ENCODE measurements around the gene NDUFA6. TPM values are rescaled to one million over a fixed set of nuclear protein-coding genes. Genes with fewer than 3 reads are reported as not detected.
A peak's percentile ranks its signal among the peaks of the same experiment; 100 is the strongest.

NDUFA6 gene
- total and polyA plus RNA-seq, 2 of the 13 experiments (the other 11 are each of a cell fraction or from before 2014, with no cell fraction given) = 68.5 to 87.8 TPM

- TF ChIP-seq FOXP4 (CRISPR knock-in tag; IDR thresholded peaks at IDR 0.05) (0 out of 2 replicates have a peak, but pooled peaks have one; percentile 43), ZSCAN20 (CRISPR knock-in tag; IDR thresholded peaks at IDR 0.05; ENCODE audit: borderline replicate concordance) (0 out of 2 replicates have a peak, but pooled peaks have one; percentile 24), ZNF337 (CRISPR knock-in tag; IDR thresholded peaks at IDR 0.05; ENCODE audit: borderline replicate concordance, low read depth) (peak; percentile 57; the same call in 1 of the 2 replicates), ZMAT5 (CRISPR knock-in tag; IDR thresholded peaks at IDR 0.05; ENCODE audit: borderline replicate concordance, low read depth) (no peak), ZNF597 (CRISPR knock-in tag; IDR thresholded peaks at IDR 0.05) (no peak), ZNF232 (CRISPR knock-in tag; IDR thresholded peaks at IDR 0.05; ENCODE audit: borderline replicate concordance) (peak; percentile 23; the same call in 1 of the 2 replicates), ZBTB25 (CRISPR knock-in tag; IDR thresholded peaks at IDR 0.05) (no peak; the same call in 1 of the 2 replicates), TCF7 (IDR thresholded peaks at IDR 0.05; ENCODE audit: low read depth) (no peak), AKNA (CRISPR knock-in tag; IDR thresholded peaks at IDR 0.05; ENCODE audit: borderline replicate concordance) (peak; percentile 69), THAP7 (CRISPR knock-in tag; IDR thresholded peaks at IDR 0.05) (0 out of 2 replicates have a peak, but pooled peaks have one; percentile 57), WIZ (CRISPR knock-in tag; IDR thresholded peaks at IDR 0.05) (0 out of 2 replicates have a peak, but pooled peaks have one; percentile 42), CBFB (CRISPR knock-in tag; IDR thresholded peaks at IDR 0.05) (peak; percentile 56), ZGPAT (CRISPR knock-in tag; IDR thresholded peaks at IDR 0.05) (peak; percentile 59), SP2 (CRISPR knock-in tag; IDR thresholded peaks at IDR 0.05) (peak; percentile 98)
These were observed 11.0 kb downstream of the NDUFA6 start, which contains the start of gene SMDT1 (continued) for GRCh38 chr22:42079319-42080251.

Data from HepG2 (cell line).